Trophoblast cell (in vitro differentiated cells and primary cell): Measurements from ENCODE around the gene TCFL5.

ENCODE experiments used
- DNase-seq, 2 donors: peaks; one replicate each; pipeline ENCODE4 v3.0.0-alpha.2; 2016
- H2AFZ ChIP-seq: 2 replicates; pipeline ENCODE4 v1.6.1; 2013; ENCODE audit warnings: low read length, moderate library complexity, mild to moderate bottlenecking; ENCODE audit not compliant: insufficient read depth, poor library complexity
- H2AK5ac ChIP-seq: 2 replicates; pipeline ENCODE4 v1.6.1; 2013; ENCODE audit warnings: mild to moderate bottlenecking, low read length
- H2BK120ac ChIP-seq: 2 replicates; pipeline ENCODE4 v1.6.1; 2013; ENCODE audit warnings: low read length, mild to moderate bottlenecking, moderate library complexity; ENCODE audit not compliant: insufficient read depth, poor library complexity
- H2BK12ac ChIP-seq: 2 replicates; pipeline ENCODE4 v1.6.1; 2013; ENCODE audit warnings: mild to moderate bottlenecking, low read length, moderate library complexity
- H2BK5ac ChIP-seq: 2 replicates; pipeline ENCODE4 v1.6.1; 2013; ENCODE audit warnings: low read length, low read depth, moderate library complexity, mild to moderate bottlenecking; ENCODE audit not compliant: poor library complexity
- H3K14ac ChIP-seq: 2 replicates; pipeline ENCODE4 v1.6.1; 2013; ENCODE audit warnings: mild to moderate bottlenecking, low read length
- H3K18ac ChIP-seq: 2 replicates; pipeline ENCODE4 v1.6.1; 2013; ENCODE audit warnings: mild to moderate bottlenecking, low read length
- H3K23ac ChIP-seq: 2 replicates; pipeline ENCODE4 v1.6.1; 2013; ENCODE audit warnings: low read length
- H3K27ac ChIP-seq: 2 replicates; pipeline ENCODE4 v1.5.1; 2013; ENCODE audit warnings: low read depth, mild to moderate bottlenecking, inconsistent platforms, low read length, moderate library complexity
- H3K27me3 ChIP-seq: 2 replicates; pipeline ENCODE4 v1.6.1; 2013; ENCODE audit warnings: inconsistent platforms, mild to moderate bottlenecking, low read length, moderate library complexity; ENCODE audit not compliant: insufficient read depth
- H3K36me3 ChIP-seq, 2 experiments: 1 replicate in 1 of 2; 2 replicates in 1 of 2; pipeline ENCODE4 v1.6.1; 2013; ENCODE audit warnings: low read length in 2 of 2, mild to moderate bottlenecking in 2 of 2, moderate library complexity in 1 of 2; ENCODE audit not compliant: insufficient read depth in 2 of 2, control insufficient read depth in 1 of 2
- H3K4ac ChIP-seq: 2 replicates; pipeline ENCODE4 v1.6.1; 2013; ENCODE audit warnings: low read depth, mild to moderate bottlenecking, low read length, moderate library complexity
- H3K4me1 ChIP-seq, 2 experiments: 1 replicate in 1 of 2; 2 replicates in 1 of 2; pipeline ENCODE4 v1.6.1; 2013; ENCODE audit warnings: low read length in 2 of 2, mild to moderate bottlenecking in 2 of 2, moderate library complexity in 1 of 2; ENCODE audit not compliant: insufficient read depth in 2 of 2, control insufficient read depth in 1 of 2
- H3K4me2 ChIP-seq: 2 replicates; pipeline ENCODE4 v1.6.1; 2013; ENCODE audit warnings: inconsistent platforms, mild to moderate bottlenecking, low read length, moderate library complexity
- H3K4me3 ChIP-seq: 2 replicates; pipeline ENCODE4 v1.5.1; 2013; ENCODE audit warnings: mild to moderate bottlenecking, low read depth, low read length, inconsistent platforms
- H3K79me1 ChIP-seq: one replicate; pipeline ENCODE4 v1.6.1; 2013; ENCODE audit warnings: low read length
- H3K79me2 ChIP-seq: 2 replicates; pipeline ENCODE4 v1.6.1; 2013; ENCODE audit warnings: low read length, mild to moderate bottlenecking; ENCODE audit not compliant: control insufficient read depth, insufficient read depth, poor library complexity
- H3K9ac ChIP-seq: 2 replicates; pipeline ENCODE4 v1.6.1; 2013; ENCODE audit warnings: mild to moderate bottlenecking, low read length
- H3K9me3 ChIP-seq: 2 replicates; pipeline ENCODE4 v1.6.1; 2013; ENCODE audit warnings: low read depth, mild to moderate bottlenecking, control low read depth, inconsistent platforms, low read length; ENCODE audit not compliant: insufficient read depth
- H4K12ac ChIP-seq: 2 replicates; pipeline ENCODE4 v1.6.1; 2013; ENCODE audit warnings: low read depth, mild to moderate bottlenecking, low read length, moderate library complexity
- H4K8ac ChIP-seq: 2 replicates; pipeline ENCODE4 v1.6.1; 2013; ENCODE audit warnings: low read depth, mild to moderate bottlenecking, low read length, moderate library complexity
- H4K91ac ChIP-seq: one replicate; pipeline ENCODE4 v1.6.1; 2013; ENCODE audit warnings: low read depth, mild to moderate bottlenecking, low read length, moderate library complexity
- WGBS: extraction: QIAGEN DNeasy Blood & Tissue Kit; methylation state at CpG from one replicate; pipeline ENCODE4 v1.1.7; 2013; ENCODE audit warnings: missing lambda C conversion rate; ENCODE audit not compliant: insufficient read length, insufficient coverage; ENCODE audit errors: extremely low coverage; 5-methylcytosine and 5-hydroxymethylcytosine counted together

The TCFL5 gene

GRCh38 chr20:62887152-62887859 is 25.7 kb upstream of the TCFL5 start:
- WGBS = no CpG with 5 or more reads among the region's 13 CpGs
- Histone ChIP-seq H3K4ac (no peak overlapping the region), H3K79me2 (no peaks in the 10 kb centered on the region), H3K79me1 (no peaks in the 10 kb centered on the region), H3K4me2 (no peak overlapping the region), H2BK120ac (no peak overlapping the region), H3K4me3 (no peak overlapping the region), H3K18ac (no peak overlapping the region), H3K9me3 (no peaks in the 10 kb centered on the region), H2AFZ (no peak overlapping the region), H4K91ac (no peak overlapping the region), H2AK5ac (no peak overlapping the region), H2BK5ac (no peak overlapping the region), H3K27me3 (no peaks in the 10 kb centered on the region), H4K8ac (no peak overlapping the region), H4K12ac (no peak overlapping the region), H2BK12ac (no peak overlapping the region), H3K27ac (no peak overlapping the region), H3K23ac (no peak overlapping the region), H3K36me3 (peaks cover 56 to 68% of the 10 kb centered on the region in 2 experiments), H3K9ac (no peak overlapping the region), H3K4me1 (no peaks in the 10 kb centered on the region), H3K14ac (no peak overlapping the region)
- no peak for DNase-seq

- Histone ChIP-seq H3K4me3 (no peak overlapping the region), H3K9ac (no peak overlapping the region), H3K27me3 (no peaks in the 10 kb centered on the region), H3K4ac (no peak overlapping the region), H3K27ac (no peak overlapping the region), H3K79me2 (no peaks in the 10 kb centered on the region), H2BK12ac (no peak overlapping the region), H2BK5ac (no peak overlapping the region), H2AK5ac (no peak overlapping the region), H4K8ac (no peak overlapping the region), H4K12ac (no peak overlapping the region), H3K79me1 (no peaks in the 10 kb centered on the region), H3K4me1 (no peaks in the 10 kb centered on the region), H2AFZ (no peak overlapping the region), H2BK120ac (no peak overlapping the region), H3K18ac (no peak overlapping the region), H3K14ac (no peak overlapping the region), H3K36me3 (peaks cover 60 to 68% of the 10 kb centered on the region in 2 experiments), H3K23ac (no peak overlapping the region), H4K91ac (no peak overlapping the region), H3K4me2 (no peak overlapping the region), H3K9me3 (no peaks in the 10 kb centered on the region)
- no CpG with 5 or more reads among the region's 7 CpGs for WGBS
- DNase-seq = no peak
Observed at GRCh38 chr20:62886709-62887058, 25.1 kb upstream of the TCFL5 start.

- Histone ChIP-seq H3K4me2 (no peak overlapping the region), H2BK12ac (no peak overlapping the region), H3K23ac (no peak overlapping the region), H3K14ac (no peak overlapping the region), H4K8ac (no peak overlapping the region), H3K27ac (no peak overlapping the region), H2BK5ac (no peak overlapping the region), H3K36me3 (peaks cover 62 to 70% of the 10 kb centered on the region in 2 experiments), H3K79me2 (no peaks in the 10 kb centered on the region), H2BK120ac (no peak overlapping the region), H4K12ac (no peak overlapping the region), H3K4me1 (no peaks in the 10 kb centered on the region), H3K4ac (no peak overlapping the region), H2AFZ (no peak overlapping the region), H3K9ac (no peak overlapping the region), H2AK5ac (no peak overlapping the region), H3K4me3 (no peak overlapping the region), H3K79me1 (no peaks in the 10 kb centered on the region), H3K18ac (no peak overlapping the region), H3K9me3 (no peaks in the 10 kb centered on the region), H4K91ac (no peak overlapping the region), H3K27me3 (no peaks in the 10 kb centered on the region)
- DNase-seq = no peak
- no CpG with 5 or more reads among the region's 23 CpGs for WGBS
Observed at GRCh38 chr20:62885896-62886708, 24.5 kb upstream of the TCFL5 start.

- Histone ChIP-seq H3K9ac (no peak overlapping the region), H2BK120ac (no peak overlapping the region), H3K14ac (no peak overlapping the region), H3K27ac (no peak overlapping the region), H2BK5ac (no peak overlapping the region), H3K9me3 (peaks cover 2% of the 10 kb centered on the region), H4K8ac (no peak overlapping the region), H3K4me3 (no peak overlapping the region), H3K4me2 (no peak overlapping the region), H3K36me3 (peaks cover 63 to 71% of the 10 kb centered on the region in 2 experiments), H2BK12ac (no peak overlapping the region), H3K18ac (no peak overlapping the region), H2AFZ (no peak overlapping the region), H4K91ac (no peak overlapping the region), H3K4me1 (no peaks in the 10 kb centered on the region), H2AK5ac (no peak overlapping the region), H3K79me2 (no peaks in the 10 kb centered on the region), H3K27me3 (no peaks in the 10 kb centered on the region), H3K79me1 (no peaks in the 10 kb centered on the region), H3K4ac (no peak overlapping the region), H3K23ac (no peak overlapping the region), H4K12ac (no peak overlapping the region)
- DNase-seq = no peak
- no CpG with 5 or more reads among the region's 20 CpGs for WGBS
Observed at GRCh38 chr20:62885046-62885895, 23.6 kb upstream of the TCFL5 start.
